T-helper 2 cell treated with Interferon-gamma antibody and Interleukin-4, amounts not matched to agents 100 ng/mL and 5 ng/mL, for 36 hours (primary cell): ENCODE data around the gene MAPKAPK3. TPM values are rescaled to one million over a fixed set of nuclear protein-coding genes. Genes with fewer than 3 reads are reported as not detected.
"Not testable (repeated sequence)": the region's sequence is repeated elsewhere in the genome, so short reads cannot be mapped to it uniquely, and the experiment has no call there.

Experiments
- intact Hi-C: fragments of 100-400 bp; cut with micrococcal nuclease; formaldehyde crosslinking; loops from one replicate; pipeline ENCODE4 v1.15.1; 2023
- total RNA-seq: library from RNA; stranded (reverse); gene quantifications from 2 replicates; pipeline ENCODE4 v1.2.3, GENCODE V29; 2022

The MAPKAPK3 gene
- total RNA-seq, 1 donor from 2014 or later: 159 TPM

DNA sequence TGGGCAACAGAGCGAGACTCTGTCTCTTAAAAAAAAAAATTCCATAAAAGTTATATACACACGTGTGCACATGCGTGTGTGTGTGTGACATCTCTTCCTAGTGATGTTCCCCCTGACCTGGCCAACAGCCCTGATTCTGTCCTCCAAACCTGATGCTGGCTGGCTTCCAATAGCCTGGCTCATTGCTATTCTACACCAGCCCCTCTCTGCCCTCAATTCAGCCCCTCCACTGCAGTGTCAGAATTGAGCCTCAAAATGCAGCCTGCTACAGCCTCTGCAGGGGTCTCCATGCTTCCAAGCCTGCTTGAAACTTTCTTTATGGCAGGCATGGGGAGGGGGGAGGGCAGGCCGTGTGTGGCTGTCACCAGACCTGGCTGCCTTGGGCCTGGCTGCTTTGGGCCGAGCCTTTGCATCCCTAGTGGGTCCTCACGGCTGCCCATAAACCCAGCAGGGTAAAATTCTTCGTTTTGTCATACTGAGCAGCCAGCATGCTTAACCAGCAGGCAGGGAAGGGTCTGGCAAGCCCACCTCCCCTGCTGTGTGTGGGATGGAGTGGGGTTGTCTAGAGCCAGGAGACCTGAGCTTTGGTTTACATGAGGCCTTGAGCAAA lies 35.1 kb downstream of the MAPKAPK3 start:
- intact Hi-C loops: loop anchor here (1.0 kb wide), 2 partner anchors 36 to 80 kb away; no protein-coding TSS in a partner anchor

GRCh38 chr3:50652709-50653108 lies 35.8 kb downstream of the MAPKAPK3 start:
- intact Hi-C loops: loop anchor here (1.0 kb wide), 2 partner anchors 36 to 80 kb away; no protein-coding TSS in a partner anchor

- intact Hi-C loops: no loop called here
Measured at GRCh38 chr3:50653937-50654595, 37.1 kb downstream of the MAPKAPK3 start.

GRCh38 chr3:50655009-50655830 lies 38.3 kb downstream of the MAPKAPK3 start:
- intact Hi-C loops: no loop called here

DNA sequence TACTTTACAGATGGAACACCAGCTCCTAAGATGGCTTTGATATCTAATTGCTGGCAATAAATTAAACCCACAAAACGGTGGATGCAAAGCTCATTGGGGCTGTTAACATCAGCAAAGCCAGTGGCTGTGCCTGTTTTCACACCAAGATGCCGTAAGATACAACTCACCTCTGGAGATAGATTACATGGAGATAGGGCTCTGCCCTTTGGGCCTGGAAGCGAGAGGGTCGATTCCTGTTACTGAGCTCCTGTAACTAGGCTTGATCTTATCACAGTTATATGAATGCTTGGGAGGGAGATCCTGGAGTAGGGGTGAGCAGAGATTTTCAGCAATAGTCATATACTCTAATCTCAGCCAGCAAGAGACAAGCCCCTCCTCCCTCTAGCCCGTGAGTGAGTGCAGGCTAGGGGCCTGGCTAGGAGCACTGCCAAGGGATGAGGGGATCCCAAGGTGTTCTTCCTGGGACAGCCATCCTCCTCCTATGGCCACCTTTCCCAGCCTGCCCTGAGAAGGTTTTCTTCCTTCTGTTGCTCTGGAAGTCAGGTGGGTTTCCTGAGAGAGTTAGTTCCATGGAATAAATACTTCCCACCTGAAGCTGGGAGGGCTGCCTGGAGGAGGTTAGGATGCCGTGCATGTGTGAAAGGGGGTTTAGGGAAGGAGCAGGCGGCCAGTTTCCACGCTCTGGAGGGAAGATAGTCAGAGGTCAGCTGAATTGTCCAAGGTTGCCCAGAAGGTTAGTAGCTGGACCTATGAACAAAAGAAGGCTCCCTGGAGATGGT lies 39.7 kb downstream of the MAPKAPK3 start:
- intact Hi-C loops: no loop called here

DNA sequence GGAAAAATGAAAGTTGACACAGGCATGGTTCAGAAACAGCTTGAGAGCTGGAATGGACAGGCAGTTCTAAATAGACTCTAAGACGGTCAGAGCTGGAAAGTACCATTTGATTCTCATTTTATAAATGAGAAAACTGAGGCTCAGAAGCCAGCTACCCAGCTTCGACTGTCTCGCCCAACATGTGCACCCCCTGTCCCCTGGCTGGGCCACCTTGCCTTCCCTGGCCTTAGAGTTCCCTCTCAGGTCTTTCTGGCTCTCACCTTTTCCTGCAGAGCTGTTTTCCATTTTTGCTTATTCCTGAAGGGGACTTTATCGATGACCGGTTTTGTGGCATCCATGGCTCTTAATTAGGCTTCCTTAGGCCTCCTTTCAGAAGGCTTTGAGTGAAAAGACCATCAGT lies 40.5 kb downstream of the MAPKAPK3 start:
- intact Hi-C loops: no loop called here

DNA sequence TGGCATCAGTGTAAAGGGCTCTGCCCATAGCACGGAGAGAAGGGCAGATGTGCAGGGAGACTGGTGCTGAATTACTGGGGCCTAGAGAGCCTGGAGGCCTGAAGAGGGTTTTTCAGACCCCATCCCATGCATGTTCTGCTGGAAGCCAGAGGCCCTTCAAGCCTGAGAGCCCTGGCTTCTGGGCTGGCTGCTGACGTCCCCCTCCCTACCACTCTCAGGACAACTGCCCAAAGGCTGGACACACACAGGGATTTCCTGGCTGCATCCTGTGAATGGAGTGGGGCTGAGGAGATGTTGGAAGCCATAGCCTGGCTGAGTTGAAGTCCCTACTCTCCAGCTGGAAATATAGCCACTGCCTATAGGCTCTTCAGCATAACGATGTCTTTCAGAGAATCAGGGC lies 40.9 kb downstream of the MAPKAPK3 start:
- intact Hi-C loops: no loop called here

DNA sequence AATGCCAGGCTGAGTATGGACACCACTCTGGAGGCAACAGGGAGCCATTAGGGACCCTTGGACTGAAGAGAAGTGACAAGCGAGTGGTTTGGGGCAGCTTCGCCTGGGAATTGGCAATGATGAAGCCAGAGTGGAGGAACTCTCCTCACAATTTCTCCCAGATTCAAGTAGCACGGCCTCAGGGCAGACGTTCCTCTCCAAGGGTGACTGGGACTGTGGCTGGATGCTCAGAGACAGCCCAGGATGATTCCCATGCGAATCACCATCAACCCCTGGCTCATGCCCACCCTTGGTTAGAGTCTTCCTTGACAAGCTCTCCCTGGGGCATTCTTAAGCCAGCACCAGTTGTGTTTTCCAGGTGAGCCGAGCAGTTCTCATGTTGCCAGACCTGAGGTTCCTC lies 41.5 kb downstream of the MAPKAPK3 start:
- intact Hi-C loops: no loop called here

DNA sequence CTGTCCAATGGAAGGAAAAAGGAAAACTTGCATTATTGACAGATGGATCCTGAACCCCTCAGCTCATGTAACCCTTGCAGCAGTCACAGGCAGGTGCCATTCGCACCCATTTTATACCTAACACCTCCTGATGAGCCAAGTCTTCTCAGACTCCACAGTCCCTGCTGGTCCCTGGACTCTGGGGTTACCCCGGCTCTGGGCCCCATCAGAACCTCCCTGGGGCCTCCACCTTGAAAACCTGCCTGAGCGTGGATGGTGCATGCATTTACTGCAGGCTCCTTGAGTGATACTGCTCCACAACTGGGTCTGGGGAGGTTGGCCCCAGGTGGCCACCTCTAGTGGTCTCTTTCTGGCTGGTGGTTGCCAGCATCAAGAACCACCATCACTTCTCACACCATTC lies 41.9 kb downstream of the MAPKAPK3 start:
- intact Hi-C loops: no loop called here

GRCh38 chr3:50660386-50660785 lies 43.4 kb downstream of the MAPKAPK3 start:
- intact Hi-C loops: no loop called here

GRCh38 chr3:50661321-50661837 lies 44.4 kb downstream of the MAPKAPK3 start:
- intact Hi-C loops: no loop called here

- intact Hi-C loops: no loop called here
Measured at GRCh38 chr3:50662408-50662807, 45.5 kb downstream of the MAPKAPK3 start.

DNA sequence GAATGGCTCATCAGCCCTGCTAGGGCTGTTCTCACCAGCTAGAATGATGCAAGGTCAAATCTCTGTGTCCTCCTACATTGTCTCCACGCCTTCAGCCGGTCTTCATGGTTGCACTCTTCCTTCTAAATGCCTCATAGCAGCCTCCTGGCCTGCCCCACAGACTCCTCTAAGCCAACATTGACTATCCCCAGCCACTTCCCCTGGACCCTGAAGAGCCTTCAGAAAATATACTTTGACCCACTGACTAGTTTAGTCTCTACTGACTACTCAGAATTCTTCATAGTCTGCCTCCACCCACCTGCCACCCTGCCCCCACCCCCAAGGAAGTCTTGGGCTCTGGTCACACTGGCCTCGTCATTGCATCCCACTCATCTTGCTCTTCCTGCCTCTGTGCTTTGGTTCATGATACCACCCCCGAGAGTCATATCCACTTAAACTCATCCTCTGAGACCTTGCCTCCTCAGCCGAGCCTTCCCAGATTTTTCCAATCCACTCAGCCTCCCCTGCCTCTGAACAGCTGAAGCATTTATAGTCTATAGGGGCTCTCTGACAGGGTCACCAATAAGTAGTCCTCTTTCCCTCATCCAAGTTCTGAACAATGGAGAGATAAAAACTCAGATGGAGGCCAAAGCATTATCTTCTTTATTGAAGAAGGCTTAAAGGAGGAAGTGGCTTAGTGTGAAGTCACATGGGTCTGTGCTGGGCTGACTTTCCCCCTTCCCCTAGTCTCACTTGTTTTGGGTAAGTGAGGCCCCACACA lies 48.3 kb downstream of the MAPKAPK3 start:
- intact Hi-C loops: no loop called here

DNA sequence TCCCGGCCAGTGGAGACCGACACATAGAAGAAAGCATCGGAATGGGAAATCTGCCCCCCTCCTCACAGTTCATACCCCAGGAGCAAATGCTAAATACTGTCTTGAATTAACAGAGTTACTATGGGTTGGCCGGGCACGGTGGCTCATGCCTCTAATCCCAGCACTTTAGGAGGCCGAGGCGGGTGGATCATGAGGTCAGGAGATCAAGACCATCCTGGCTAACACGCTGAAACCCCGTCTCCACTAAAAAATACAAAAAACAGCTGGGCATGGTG lies 48.8 kb downstream of the MAPKAPK3 start:
- intact Hi-C loops: not testable (repeated sequence)

DNA sequence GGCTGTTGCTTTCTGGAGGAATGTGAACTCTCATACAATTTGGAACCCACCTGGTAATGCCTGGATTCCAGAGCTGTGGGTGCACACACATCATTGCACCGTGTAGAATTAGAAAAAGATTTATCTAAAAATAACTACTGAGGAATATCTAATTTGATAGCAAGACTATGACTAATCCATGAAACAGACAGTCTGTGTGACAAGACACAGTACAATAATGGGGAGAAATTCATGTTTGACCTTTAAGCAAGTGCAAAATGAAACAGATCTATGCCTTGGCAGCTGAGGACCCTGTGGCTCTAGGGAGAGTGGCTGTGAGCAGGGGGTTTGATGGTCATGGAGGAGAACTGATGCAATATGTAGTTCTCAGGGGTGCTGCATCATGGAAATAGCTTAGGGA lies 49.9 kb downstream of the MAPKAPK3 start:
- intact Hi-C loops: no loop called here

GRCh38 chr3:50671331-50671730 lies 54.4 kb downstream of the MAPKAPK3 start:
- intact Hi-C loops: no loop called here

GRCh38 chr3:50672656-50673055 lies 55.7 kb downstream of the MAPKAPK3 start:
- intact Hi-C loops: no loop called here

- intact Hi-C loops: no loop called here
Measured at GRCh38 chr3:50673931-50674330, 57.0 kb downstream of the MAPKAPK3 start.

DNA sequence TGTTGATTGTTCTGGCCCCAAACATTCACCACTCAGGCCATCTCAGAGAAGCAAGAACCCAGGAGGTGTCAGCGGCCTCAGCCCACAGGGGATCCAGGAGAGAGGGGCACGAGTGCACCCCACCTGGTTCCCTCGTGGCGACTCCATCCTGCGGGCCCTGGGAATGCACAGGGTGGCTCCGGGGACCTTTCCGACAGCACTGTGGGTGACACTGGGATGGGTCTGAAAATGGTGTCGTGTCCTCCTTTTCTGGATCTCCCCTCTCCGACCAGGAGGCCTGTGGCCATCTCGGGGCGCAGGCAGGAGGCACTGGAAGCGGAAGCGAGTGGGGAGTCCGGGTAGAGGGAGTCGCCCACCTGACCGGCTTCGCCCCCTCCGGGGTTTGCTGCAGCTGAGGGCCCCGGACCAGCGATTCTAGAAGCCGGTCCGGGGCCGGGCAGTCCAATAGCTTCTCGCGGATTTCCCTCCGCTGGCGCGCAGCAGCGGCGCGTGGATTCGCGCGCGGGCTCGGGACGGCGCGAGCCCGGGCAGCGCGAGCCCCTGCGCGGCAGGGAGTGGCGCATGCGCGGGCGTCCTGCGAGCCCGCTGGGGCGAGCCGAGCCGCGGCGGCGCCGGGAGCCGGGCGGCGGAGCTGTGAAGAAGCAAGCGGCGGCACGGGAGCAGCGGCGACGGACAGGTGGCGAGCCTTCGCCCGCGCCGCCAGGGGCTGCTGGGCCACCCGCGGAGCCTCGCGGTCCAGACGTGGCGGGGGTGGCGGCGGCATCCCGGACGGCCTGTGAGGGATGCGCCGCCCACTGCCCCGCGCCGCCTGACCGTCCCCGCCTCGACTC lies 57.6 kb downstream of the MAPKAPK3 start, which contains the start of gene DOCK3:
Gene DOCK3, plus strand, starts transcription at position 579 of the 830 bp plus-strand sequence. CDS start 337 bp downstream, outside the sequence.
- intact Hi-C loops: no loop called here
